Measurements from ENCODE around the gene SF3A1. TPM values are rescaled to one million over a fixed set of nuclear protein-coding genes. Genes with fewer than 3 reads are reported as not detected.

The SF3A1 gene
- total RNA-seq, 2 experiments from 2014 or later, result 335 to 388 TPM

DNA sequence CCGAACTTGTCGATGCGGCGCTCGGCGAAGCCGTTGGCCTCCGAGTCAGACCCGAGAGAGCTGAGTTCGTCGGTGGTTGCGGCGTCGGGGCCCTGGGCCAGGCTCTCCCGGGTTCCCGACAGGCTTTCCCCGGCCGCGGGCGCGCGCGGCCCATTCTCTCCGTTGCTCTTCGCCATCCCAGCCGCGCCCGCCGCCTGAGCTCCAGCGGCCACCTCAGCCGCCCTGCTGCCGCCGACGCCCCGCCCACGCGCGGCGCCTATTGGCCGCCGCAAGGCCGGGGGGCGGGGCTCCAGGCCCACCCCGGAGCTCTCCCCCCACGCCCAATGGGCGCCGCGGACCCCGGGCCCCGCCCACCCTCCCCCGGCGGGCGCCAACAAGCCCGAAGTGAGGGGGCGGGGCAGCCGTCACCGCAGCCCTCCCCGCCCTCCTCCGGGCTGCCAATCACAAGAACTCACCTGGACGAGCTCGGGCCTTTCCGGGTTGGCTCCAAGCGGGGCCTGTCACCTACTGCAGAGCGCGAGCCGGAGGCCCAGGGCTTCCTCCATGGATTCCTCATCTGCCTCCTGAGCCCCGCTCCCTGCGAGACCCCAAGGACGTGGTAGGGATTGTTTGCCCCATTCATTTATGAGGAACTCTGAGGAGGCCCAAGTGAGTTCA, 29.9 kb downstream of the SF3A1 start, which contains the start of gene TBC1D10A:
Gene TBC1D10A, minus strand, starts transcription at position 236 of the 657 bp plus-strand sequence. Its CDS starts 60 bp downstream, at position 176.
- no peaks in the 10 kb centered on the region for H3K27me3 Mint-ChIP-seq
- Histone ChIP-seq H3K4me1 (ENCODE audit: insufficient read depth, low read length) (peaks cover 54% of the 10 kb centered on the region), H3K27ac (ENCODE audit: low read depth in 1 of 2, low read length in 2 of 2) (peak within 1 kb of the TSS; percentile 63 to 74), H3K36me3 (ENCODE audit: insufficient read depth, low read length) (peaks cover 18% of the 10 kb centered on the region), H3K27me3 (ENCODE audit: control insufficient read depth in 1 of 2, insufficient read depth in 2 of 2, low read length in 2 of 2) (no peaks in the 10 kb centered on the region), H3K4me3 (ENCODE audit: low read length) (peak within 1 kb of the TSS; percentile 71), H3K9me3 (ENCODE audit: control insufficient read depth in 1 of 2, insufficient read depth in 1 of 2, low read length in 2 of 2) (no peaks in the 10 kb centered on the region)
- ChIA-PET POLR2A (interaction anchor here (0.6 to 11.4 kb wide), 19 partner anchors 10 to 960 kb away, joined by 3 to 290 read pairs (median 6); partner anchors contain the start of genes CASTOR1, CCDC157, OSM and RNF215), CTCF (interaction anchor here (0.8 to 3.9 kb wide), 6 partner anchors 18 to 159 kb away, joined by 3 to 43 read pairs (median 4); partner anchors contain the start of genes CASTOR1, CCDC157, RNF215 and SF3A1)
- peak within 1 kb of the TSS; percentile 93 for H3K4me3 Mint-ChIP-seq
- DNase-seq (peak; percentile 84 to 98 (median 94)), ATAC-seq (ENCODE audit: poor library complexity) (peak; percentile 89)
- H3K27ac Mint-ChIP-seq, result peak within 1 kb of the TSS; percentile 97
- peaks cover 51% of the 10 kb centered on the region for H3K4me1 Mint-ChIP-seq (ENCODE audit: low read depth)
- H3K36me3 Mint-ChIP-seq (ENCODE audit: low read depth), result peaks cover 64% of the 10 kb centered on the region
- intact Hi-C loops (cut with DNase I, micrococcal nuclease), result loop anchor here (1.0 to 2.0 kb wide), 3 partner anchors 30 to 40 kb away; partner anchors contain the start of genes CASTOR1 (in 1 of the 2), CCDC157 (in 1 of the 2) and SF3A1 (in 1 of the 2)
- TF ChIP-seq, protein P1, sequence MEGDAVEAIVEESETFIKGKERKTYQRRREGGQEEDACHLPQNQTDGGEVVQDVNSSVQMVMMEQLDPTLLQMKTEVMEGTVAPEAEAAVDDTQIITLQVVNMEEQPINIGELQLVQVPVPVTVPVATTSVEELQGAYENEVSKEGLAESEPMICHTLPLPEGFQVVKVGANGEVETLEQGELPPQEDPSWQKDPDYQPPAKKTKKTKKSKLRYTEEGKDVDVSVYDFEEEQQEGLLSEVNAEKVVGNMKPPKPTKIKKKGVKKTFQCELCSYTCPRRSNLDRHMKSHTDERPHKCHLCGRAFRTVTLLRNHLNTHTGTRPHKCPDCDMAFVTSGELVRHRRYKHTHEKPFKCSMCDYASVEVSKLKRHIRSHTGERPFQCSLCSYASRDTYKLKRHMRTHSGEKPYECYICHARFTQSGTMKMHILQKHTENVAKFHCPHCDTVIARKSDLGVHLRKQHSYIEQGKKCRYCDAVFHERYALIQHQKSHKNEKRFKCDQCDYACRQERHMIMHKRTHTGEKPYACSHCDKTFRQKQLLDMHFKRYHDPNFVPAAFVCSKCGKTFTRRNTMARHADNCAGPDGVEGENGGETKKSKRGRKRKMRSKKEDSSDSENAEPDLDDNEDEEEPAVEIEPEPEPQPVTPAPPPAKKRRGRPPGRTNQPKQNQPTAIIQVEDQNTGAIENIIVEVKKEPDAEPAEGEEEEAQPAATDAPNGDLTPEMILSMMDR (IDR thresholded peaks at IDR 0.05), result no peak
- no peaks in the 10 kb centered on the region for H3K9me3 Mint-ChIP-seq

- CTCF ChIA-PET, result interaction anchor here (1.2 to 3.9 kb wide), 6 partner anchors 17 to 65 kb away, joined by 3 to 43 read pairs (median 5); partner anchors contain the start of genes CASTOR1, CCDC157, RNF215 and SF3A1
- peak overlapping the region; percentile 84 for H3K27ac Mint-ChIP-seq
- H3K27ac ChIP-seq (ENCODE audit: low read depth in 1 of 2, low read length in 2 of 2), result peak overlapping the region in 1 of 2 donors; percentile 51
- H3K4me3 ChIP-seq (ENCODE audit: low read length), result peak overlapping the region; percentile 71
- TF ChIP-seq, protein P1 (IDR thresholded peaks at IDR 0.05), result no peak
- H3K36me3 ChIP-seq (ENCODE audit: insufficient read depth, low read length), result peaks cover 21% of the 10 kb centered on the region
- peaks cover 59% of the 10 kb centered on the region for H3K4me1 ChIP-seq (ENCODE audit: insufficient read depth, low read length)
- ATAC-seq (ENCODE audit: poor library complexity) (peak; percentile 6), DNase-seq (peak in 4 of 14 experiments; percentile 8 to 47 (median 36))
- H3K9me3 ChIP-seq (ENCODE audit: control insufficient read depth in 1 of 2, insufficient read depth in 1 of 2, low read length in 2 of 2), result no peaks in the 10 kb centered on the region
- intact Hi-C loops (cut with DNase I, micrococcal nuclease), result loop anchor here (1.0 to 2.0 kb wide), 2 partner anchors 31 to 37 kb away; partner anchors contain the start of genes CASTOR1 (in 1 of the 2), CCDC157 (in 1 of the 2) and SF3A1 (in 1 of the 2)
- no peaks in the 10 kb centered on the region for H3K27me3 ChIP-seq (ENCODE audit: control insufficient read depth in 1 of 2, insufficient read depth in 2 of 2, low read length in 2 of 2)
- H3K36me3 Mint-ChIP-seq (ENCODE audit: low read depth), result peaks cover 64% of the 10 kb centered on the region
- no peaks in the 10 kb centered on the region for H3K27me3 Mint-ChIP-seq
- POLR2A ChIA-PET, result interaction anchor here (0.8 to 11.4 kb wide), 17 partner anchors 10 to 960 kb away, joined by 3 to 290 read pairs (median 6); partner anchors contain the start of genes CASTOR1, CCDC157, RNF215 and SEC14L2
- H3K4me3 Mint-ChIP-seq, result peak overlapping the region; percentile 93
- no peaks in the 10 kb centered on the region for H3K9me3 Mint-ChIP-seq
- H3K4me1 Mint-ChIP-seq (ENCODE audit: low read depth), result peaks cover 56% of the 10 kb centered on the region
Measured at GRCh38 chr22:30326255-30326705, 30.4 kb downstream of the SF3A1 start.

DNA sequence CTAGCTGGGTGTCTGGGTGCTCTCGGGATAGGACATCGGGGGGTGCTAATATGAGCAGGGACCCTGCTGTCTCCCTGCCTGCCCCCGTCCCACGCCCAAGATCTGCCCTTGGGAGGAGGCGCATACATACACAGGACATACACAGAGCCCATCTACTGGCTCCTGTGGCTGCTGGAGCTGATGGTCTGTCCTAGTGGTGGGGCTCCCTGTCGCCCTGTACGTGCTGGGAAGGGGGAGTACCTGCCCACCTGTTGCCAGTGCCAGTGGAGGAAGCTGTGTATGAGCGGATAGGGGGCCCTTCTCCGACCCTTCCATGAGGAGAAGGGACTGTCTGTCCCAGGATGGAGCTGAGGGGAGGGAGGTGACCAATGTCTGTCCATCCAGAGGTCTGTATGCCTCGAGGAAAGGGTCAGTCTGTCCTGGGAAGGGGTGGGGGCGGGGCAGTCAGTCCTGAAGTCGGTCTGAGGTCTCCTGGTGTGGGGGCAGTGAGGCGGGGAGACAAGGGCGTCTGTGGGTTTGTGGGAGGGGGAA, 30.9 kb downstream of the SF3A1 start:
- Histone ChIP-seq H3K36me3 (ENCODE audit: insufficient read depth, low read length) (peaks cover 22% of the 10 kb centered on the region), H3K4me3 (ENCODE audit: low read length) (peak overlapping the region; percentile 71), H3K27ac (ENCODE audit: low read depth in 1 of 2, low read length in 2 of 2) (peak overlapping the region; percentile 25 to 51), H3K9me3 (ENCODE audit: control insufficient read depth in 1 of 2, insufficient read depth in 1 of 2, low read length in 2 of 2) (no peaks in the 10 kb centered on the region), H3K27me3 (ENCODE audit: control insufficient read depth in 1 of 2, insufficient read depth in 2 of 2, low read length in 2 of 2) (no peaks in the 10 kb centered on the region), H3K4me1 (ENCODE audit: insufficient read depth, low read length) (peaks cover 64% of the 10 kb centered on the region)
- peak overlapping the region; percentile 84 for H3K27ac Mint-ChIP-seq
- peaks cover 61% of the 10 kb centered on the region for H3K4me1 Mint-ChIP-seq (ENCODE audit: low read depth)
- intact Hi-C loops (cut with DNase I, micrococcal nuclease), result loop anchor here (1.0 to 2.0 kb wide), 4 partner anchors 15 to 36 kb away; partner anchors contain the start of genes CASTOR1 (in 1 of the 2), CCDC157 (in 1 of the 2) and SF3A1 (in 1 of the 2)
- ATAC-seq (ENCODE audit: poor library complexity) (no peak), DNase-seq (no peak)
- peak overlapping the region; percentile 93 for H3K4me3 Mint-ChIP-seq
- POLR2A ChIA-PET, result interaction anchor here (0.8 to 11.4 kb wide), 7 partner anchors 12 to 959 kb away, joined by 3 to 290 read pairs (median 52); partner anchors contain the start of genes CASTOR1, CCDC157, RNF215 and SF3A1
- CTCF ChIA-PET, result interaction anchor here (0.9 to 2.8 kb wide), 5 partner anchors 10 to 65 kb away, joined by 3 to 18 read pairs (median 4); partner anchors contain the start of genes CASTOR1 and RNF215
- no peaks in the 10 kb centered on the region for H3K27me3 Mint-ChIP-seq
- peaks cover 67% of the 10 kb centered on the region for H3K36me3 Mint-ChIP-seq (ENCODE audit: low read depth)
- H3K9me3 Mint-ChIP-seq, result no peaks in the 10 kb centered on the region
- TF ChIP-seq, protein P1 (IDR thresholded peaks at IDR 0.05), result no peak
